CD14-positive monocyte (primary cell): ENCODE measurements around the gene SPHKAP. TPM values are rescaled to one million over a fixed set of nuclear protein-coding genes. Genes with fewer than 3 reads are reported as not detected.

Experiments used
- DNase-seq, 3 donors: peaks; one replicate each; pipeline ENCODE4 v3.0.0-alpha.2; 2011 to 2022
- H2AFZ ChIP-seq: 2 replicates; pipeline ENCODE4 v1.6.0; 2012; ENCODE audit warnings: mild to moderate bottlenecking, low read depth, low read length, inconsistent platforms; ENCODE audit not compliant: insufficient read depth, poor library complexity, severe bottlenecking
- H3K27ac ChIP-seq, 2 donors: 1 replicate in 1 of 2; 2 replicates in 1 of 2; pipeline ENCODE4 v1.5.1; 2012 to 2013; ENCODE audit warnings: low read length in 2 of 2, control low read depth in 1 of 2, inconsistent platforms in 1 of 2, low read depth in 1 of 2, mild to moderate bottlenecking in 1 of 2
- H3K27me3 ChIP-seq, 2 donors: one replicate each; pipeline versions ENCODE4 v1.6.0 to v1.6.1; 2011 to 2013; ENCODE audit warnings: low read length in 2 of 2; ENCODE audit not compliant: control insufficient read depth in 2 of 2, insufficient read depth in 2 of 2
- H3K36me3 ChIP-seq, 2 donors: replicated peaks in 1 of 2; 1 replicate in 1 of 2; 2 replicates in 1 of 2; pipeline versions ENCODE4 v1.5.1 to v1.6.1; 2012 to 2013; ENCODE audit warnings: low read length in 2 of 2, control low read depth in 1 of 2, inconsistent platforms in 1 of 2, mild to moderate bottlenecking in 1 of 2; ENCODE audit not compliant: insufficient read depth in 2 of 2, control insufficient read depth in 1 of 2
- H3K4me1 ChIP-seq, 2 donors: 1 replicate in 1 of 2; 2 replicates in 1 of 2; pipeline versions ENCODE4 v1.5.1 to v1.6.1; 2012 to 2013; ENCODE audit warnings: low read length in 2 of 2, control low read depth in 1 of 2, inconsistent platforms in 1 of 2, mild to moderate bottlenecking in 1 of 2, moderate library complexity in 1 of 2; ENCODE audit not compliant: insufficient read depth in 2 of 2, control insufficient read depth in 1 of 2
- H3K4me2 ChIP-seq: replicated peaks from 2 replicates; pipeline ENCODE3; 2012; ENCODE audit warnings: low read length, moderate library complexity, mild to moderate bottlenecking; ENCODE audit not compliant: poor library complexity, severe bottlenecking; ENCODE audit errors: extremely low read depth
- H3K4me3 ChIP-seq, 3 experiments: fragments of 200-600 bp in 1 of 3; sonication (generic) in 1 of 3; replicated peaks in 1 of 3; 1 replicate in 2 of 3; 2 replicates in 1 of 3; pipeline ENCODE4 v1.5.1; 2011 to 2013; ENCODE audit warnings: low read length in 3 of 3, mild to moderate bottlenecking in 3 of 3, control low read depth in 2 of 3, low read depth in 2 of 3, inconsistent platforms in 1 of 3, moderate library complexity in 1 of 3
- H3K79me2 ChIP-seq: 2 replicates; pipeline ENCODE4 v1.6.0; 2012; ENCODE audit warnings: mild to moderate bottlenecking, control low read depth, inconsistent platforms, low read length, moderate library complexity; ENCODE audit not compliant: insufficient read depth
- H3K9ac ChIP-seq: 2 replicates; pipeline ENCODE4 v1.6.0; 2017; ENCODE audit warnings: low read length, mild to moderate bottlenecking; ENCODE audit not compliant: insufficient read depth, poor library complexity, severe bottlenecking
- H3K9me3 ChIP-seq, 2 donors: replicated peaks in 1 of 2; 1 replicate in 1 of 2; 2 replicates in 1 of 2; pipeline versions ENCODE4 v1.5.1 to v1.6.1; 2012 to 2013; ENCODE audit warnings: low read length in 2 of 2, control low read depth in 1 of 2; ENCODE audit not compliant: control insufficient read depth in 1 of 2, insufficient read depth in 1 of 2
- H4K20me1 ChIP-seq: 2 replicates; pipeline ENCODE4 v1.6.0; 2012; ENCODE audit warnings: mild to moderate bottlenecking, low read length, control low read depth, moderate library complexity; ENCODE audit not compliant: insufficient read depth
- H3K27ac Mint-ChIP-seq, 7 donors: one replicate each; pipeline ENCODE4 v1.8.0; 2020; ENCODE audit warnings: mild to moderate bottlenecking in 7 of 7, mixed read lengths in 7 of 7, moderate library complexity in 6 of 7, inconsistent platforms in 2 of 7
- H3K27me3 Mint-ChIP-seq, 3 donors: one replicate each; pipeline ENCODE4 v1.8.0; 2021 to 2022; ENCODE audit warnings: low read depth in 3 of 3, mild to moderate bottlenecking in 3 of 3, mixed read lengths in 3 of 3, moderate library complexity in 3 of 3, inconsistent platforms in 1 of 3
- H3K36me3 Mint-ChIP-seq, 2 donors: one replicate each; pipeline ENCODE4 v1.8.0; 2020; ENCODE audit warnings: mixed read lengths in 2 of 2, inconsistent platforms in 1 of 2, mild to moderate bottlenecking in 1 of 2
- H3K4me1 Mint-ChIP-seq: one replicate; pipeline ENCODE4 v1.8.0; 2020; ENCODE audit warnings: mild to moderate bottlenecking, mixed read lengths
- H3K4me3 Mint-ChIP-seq, 2 donors: one replicate each; pipeline ENCODE4 v1.8.0; 2020; ENCODE audit warnings: mild to moderate bottlenecking in 2 of 2, mixed read lengths in 2 of 2, moderate library complexity in 1 of 2
- H3K9me3 Mint-ChIP-seq, 7 donors: one replicate each; pipeline ENCODE4 v1.8.0; 2020 to 2022; ENCODE audit warnings: mixed read lengths in 7 of 7, mild to moderate bottlenecking in 6 of 7, moderate library complexity in 6 of 7, inconsistent platforms in 2 of 7
- CTCF ChIP-seq: fragments of 200-600 bp; IDR thresholded peaks from one replicate; pipeline ENCODE4 v1.8.0; 2022; ENCODE audit warnings: antibody characterized with exemption, mild to moderate bottlenecking
- WGBS: methylation state at CpG from one replicate; pipeline ENCODE4 v1.1.5; 2013; ENCODE audit warnings: missing lambda C conversion rate; ENCODE audit not compliant: insufficient coverage; 5-methylcytosine and 5-hydroxymethylcytosine counted together
- intact Hi-C, 2 donors: fragments of 100-400 bp; cut with micrococcal nuclease; formaldehyde crosslinking; loops; one replicate each; pipeline versions ENCODE4 v1.15.0 to v1.15.1; 2023
- polyA plus RNA-seq, 3 donors: library from polyadenylated mRNA; depleted of rRNA in 1 of 3; unstranded in 2 of 3; stranded (reverse) in 1 of 3; fragments of 300-500 nt in 2 of 3; fragments of >200 nt in 1 of 3; fragmentation: Illumina TruSeq in 2 of 3; gene quantifications; 1 replicate in 2 of 3; 2 replicates in 1 of 3; pipeline ENCODE4 v1.2.3, GENCODE V29; 2012 to 2021

SPHKAP gene
- polyA plus RNA-seq, 3 donors = not detected

- Histone ChIP-seq H3K4me2 (no peak overlapping the region), H3K4me1 (no peaks in the 10 kb centered on the region), H3K27ac (no peak overlapping the region), H3K79me2 (no peaks in the 10 kb centered on the region), H2AFZ (no peak overlapping the region), H3K9ac (no peak overlapping the region), H4K20me1 (no peaks in the 10 kb centered on the region), H3K4me3 (no peak overlapping the region), H3K9me3 (no peaks in the 10 kb centered on the region), H3K36me3 (no peaks in the 10 kb centered on the region), H3K27me3 (no peaks in the 10 kb centered on the region)
- Mint-ChIP-seq H3K27me3 (no peaks in the 10 kb centered on the region), H3K4me1 (no peaks in the 10 kb centered on the region), H3K4me3 (no peak overlapping the region), H3K9me3 (peaks cover 0 to 3% (median 0%) of the 10 kb centered on the region in 7 donors), H3K27ac (no peak overlapping the region), H3K36me3 (no peaks in the 10 kb centered on the region)
- no peak for DNase-seq
- intact Hi-C loops = no loop called here
- no peak for TF ChIP-seq CTCF
- no CpG with 5 or more reads among the region's 1 CpG for WGBS
Observed at GRCh38 chr2:228063558-228063957, 117.9 kb downstream of the SPHKAP start.

GRCh38 chr2:228059735-228060134 lies 121.8 kb downstream of the SPHKAP start:
- WGBS = no CpG with 5 or more reads among the region's 2 CpGs

More at GRCh38 chr2:228059735-228060134, 121.8 kb downstream of the SPHKAP start:
- no peaks in the 10 kb centered on the region for H3K36me3 ChIP-seq
- H3K27me3 Mint-ChIP-seq = peaks cover 0 to 1% (median 0%) of the 10 kb centered on the region in 3 donors
- H3K9ac ChIP-seq = no peak overlapping the region
- no peaks in the 10 kb centered on the region for H3K79me2 ChIP-seq
- H3K27ac ChIP-seq = no peak overlapping the region
- no peak overlapping the region for H3K4me2 ChIP-seq
- intact Hi-C loops = no loop called here
- no peaks in the 10 kb centered on the region for H4K20me1 ChIP-seq
- no peaks in the 10 kb centered on the region for H3K36me3 Mint-ChIP-seq
- no peak overlapping the region for H3K27ac Mint-ChIP-seq
- peaks cover 0 to 5% (median 0%) of the 10 kb centered on the region in 7 donors for H3K9me3 Mint-ChIP-seq
- no peak overlapping the region for H3K4me3 ChIP-seq
- no peaks in the 10 kb centered on the region for H3K4me1 Mint-ChIP-seq
- no peak overlapping the region for H3K4me3 Mint-ChIP-seq
- DNase-seq = no peak
- H3K9me3 ChIP-seq = no peaks in the 10 kb centered on the region
- H2AFZ ChIP-seq = no peak overlapping the region
- no peaks in the 10 kb centered on the region for H3K27me3 ChIP-seq
- no peaks in the 10 kb centered on the region for H3K4me1 ChIP-seq
- TF ChIP-seq CTCF = no peak
